ENCODE measurements around the gene ZCCHC17.
"Not testable (repeated sequence)": the region's sequence is repeated elsewhere in the genome, so short reads cannot be mapped to it uniquely, and the experiment has no call there.

DNA sequence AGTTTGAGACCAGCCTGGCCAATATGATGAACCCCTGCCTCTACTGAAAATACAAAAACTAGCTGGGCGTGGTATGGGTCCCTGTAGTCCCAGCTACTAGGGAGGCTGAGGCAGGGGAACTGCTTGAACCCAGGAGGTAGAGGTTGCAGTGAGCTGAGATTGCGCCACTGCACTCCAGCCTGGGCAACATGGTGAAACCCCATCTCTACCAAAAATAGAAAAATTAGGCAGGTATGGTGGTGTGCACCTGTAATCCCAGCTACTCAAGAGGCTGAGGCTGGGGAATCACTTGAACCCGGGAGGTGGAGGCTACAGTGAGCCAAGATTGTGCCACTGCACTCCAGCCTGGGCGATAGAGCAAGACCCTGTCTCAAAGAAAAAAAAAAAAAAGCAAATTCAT, 9.0 kb upstream of the ZCCHC17 start:
- not testable (repeated sequence) for TF ChIP-seq EZH2 (IDR thresholded peaks at IDR 0.05; ENCODE audit: low read length, unreplicated experiment); EZH2phosphoT487 (IDR thresholded peaks at IDR 0.05; ENCODE audit: borderline replicate concordance, low read length)

All from PC-3 (cell line).